K562 (cell line): ENCODE data around the gene KRTAP10-9. TPM values are rescaled to one million over a fixed set of nuclear protein-coding genes. Genes with fewer than 3 reads are reported as not detected.

Experiments used
- ATAC-seq: fragments of 200-7000 bp; cut with Tn5 transposase; 3 replicates; pipeline ENCODE4 v1.9.1; 2020; ENCODE audit warnings: moderate library complexity
- BruUV-seq: library from RNA; stranded (reverse); fragments of 400-500 nt; replicated peaks from 2 replicates; lab custom pipeline; 2021; lab: Mats Ljungman, UMichigan
- CTCF ChIA-PET: fragments of 300-600 bp; formaldehyde crosslinking; extraction: SDS; loops from one replicate; lab custom pipeline; 2021; ENCODE audit warnings: low intra/inter-chr PET ratio; lab: Yijun Ruan, JAX
- POLR2A ChIA-PET: fragments of 300-600, 350-650 bp; sonication (Branson Sonifier 250); formaldehyde crosslinking; extraction: SDS; loops from one replicate; lab custom pipeline; 2021; ENCODE audit warnings: antibody characterized with exemption, inconsistent platforms; lab: Yijun Ruan, JAX
- DNase-seq, 4 experiments: peaks; one replicate each; pipeline versions ENCODE4 v3.0.0 to v3.0.0-alpha.2; 2011 to 2018; ENCODE audit warnings: low spot score in 3 of 4, mixed read lengths in 3 of 4; ENCODE audit errors: extremely low read depth in 1 of 4
- FAIRE-seq: peaks from 2 replicates; lab custom pipeline; 2011; peaks lifted over from hg19 to GRCh38; lab: Jason Lieb, UNC
- H2AFZ ChIP-seq: 2 replicates; pipeline ENCODE4 v1.6.0; 2011; ENCODE audit warnings: low read depth, low read length, control low read depth, inconsistent platforms
- H3K27ac ChIP-seq: fragments of 200-600 bp; 3 replicates; pipeline ENCODE4 v1.8.0; 2011; ENCODE audit warnings: low read depth, mild to moderate bottlenecking, control low read depth, inconsistent platforms, low read length, moderate library complexity, mixed read lengths; ENCODE audit errors: extremely low read depth
- H3K27me3 ChIP-seq, 2 experiments: fragments of 300-600 bp in 1 of 2; 2 replicates in 1 of 2; 3 replicates in 1 of 2; pipeline versions ENCODE4 v1.6.0 to v1.8.0; 2011; ENCODE audit warnings: inconsistent platforms in 2 of 2, low read length in 2 of 2, mild to moderate bottlenecking in 1 of 2, mixed read lengths in 1 of 2, moderate library complexity in 1 of 2; ENCODE audit not compliant: control insufficient read depth in 2 of 2, insufficient read depth in 2 of 2
- H3K36me3 ChIP-seq: fragments of 300-600 bp; 3 replicates; pipeline ENCODE4 v1.8.0; 2011; ENCODE audit warnings: mild to moderate bottlenecking, low read length, inconsistent platforms; ENCODE audit not compliant: control insufficient read depth, insufficient read depth
- H3K4me1 ChIP-seq, 2 experiments: fragments of 200-600 bp in 1 of 2; replicated peaks in 1 of 2; 2 replicates in 1 of 2; 3 replicates in 1 of 2; pipeline versions ENCODE4 v1.5.1 to v1.8.0; 2011; ENCODE audit warnings: inconsistent platforms in 2 of 2, low read length in 2 of 2, mild to moderate bottlenecking in 1 of 2, mixed read lengths in 1 of 2, moderate library complexity in 1 of 2; ENCODE audit not compliant: control insufficient read depth in 2 of 2, insufficient read depth in 2 of 2
- H3K4me2 ChIP-seq: 2 replicates; pipeline ENCODE4 v1.6.1; 2011; ENCODE audit warnings: low read length, control low read depth, inconsistent platforms, mixed read lengths; ENCODE audit not compliant: insufficient read depth
- H3K4me3 ChIP-seq: fragments of 200-600 bp; sonication (generic), shearing (Covaris generic); 2 replicates; pipeline ENCODE4 v1.5.1; 2016; ENCODE audit warnings: control low read depth, inconsistent platforms
- H3K79me2 ChIP-seq: fragments of 200-600 bp; 3 replicates; pipeline ENCODE4 v1.8.0; 2011; ENCODE audit warnings: low read length, inconsistent platforms; ENCODE audit not compliant: control insufficient read depth, insufficient read depth
- H3K9ac ChIP-seq, 2 experiments: 2 replicates each; pipeline versions ENCODE4 v1.6.0 to v1.6.1; 2011; ENCODE audit warnings: low read depth in 2 of 2, low read length in 2 of 2, control low read depth in 1 of 2, inconsistent platforms in 1 of 2, mild to moderate bottlenecking in 1 of 2, mixed read lengths in 1 of 2; ENCODE audit not compliant: insufficient read depth in 1 of 2
- H3K9me1 ChIP-seq: one replicate; pipeline ENCODE4 v1.6.0; 2011; ENCODE audit warnings: inconsistent platforms, mild to moderate bottlenecking, low read length, moderate library complexity; ENCODE audit not compliant: control insufficient read depth, insufficient read depth
- H3K9me3 ChIP-seq: replicated peaks from 2 replicates; pipeline ENCODE4 v1.5.1; 2011; ENCODE audit warnings: low read depth, low read length, inconsistent platforms; ENCODE audit not compliant: control insufficient read depth, insufficient read depth
- H4K20me1 ChIP-seq: replicated peaks from 2 replicates; pipeline ENCODE4 v1.6.1; 2011; ENCODE audit warnings: low read length, inconsistent platforms, mixed read lengths; ENCODE audit not compliant: control insufficient read depth, insufficient read depth
- FOS ChIP-seq: IDR thresholded peaks from 3 replicates; pipeline ENCODE4 v1.6.1; 2011; ENCODE audit not compliant: insufficient read length; ENCODE audit errors: extremely low read depth
- HMGN3 ChIP-seq: IDR thresholded peaks from 2 replicates; pipeline ENCODE4 v1.6.1; 2011; ENCODE audit warnings: borderline replicate concordance, low read depth, mild to moderate bottlenecking, mixed read lengths, low read length; ENCODE audit not compliant: insufficient read length; ENCODE audit errors: extremely low read depth
- POLR3G ChIP-seq: IDR thresholded peaks from 2 replicates; pipeline ENCODE4 v1.6.1; 2011; ENCODE audit not compliant: insufficient read length, insufficient replicate concordance; ENCODE audit errors: extremely low read depth
- REST ChIP-seq, 2 experiments: fragments of 450-650 bp; formaldehyde crosslinking in 1 of 2; IDR thresholded peaks; 2 replicates each; pipeline versions ENCODE4 v1.4.0 to v1.6.1; 2014 to 2020; ENCODE audit warnings: mild to moderate bottlenecking in 2 of 2, borderline replicate concordance in 1 of 2, low read depth in 1 of 2
- ZFP30 ChIP-seq: fragments of 250-450 bp; sonication (Bioruptor Pico); IDR thresholded peaks from 2 replicates; pipeline ENCODE4 v1.8.0; 2022; ENCODE audit warnings: moderate library complexity, mild to moderate bottlenecking, inconsistent platforms, borderline replicate concordance
- WGBS: fragments of 100-300 bp; shearing (Covaris generic); methylation state at CpG from one replicate; pipeline ENCODE4 v1.1.6; 2016; ENCODE audit warnings: low coverage, mixed read lengths; ENCODE audit not compliant: insufficient coverage; ENCODE audit errors: missing lambda C conversion rate; 5-methylcytosine and 5-hydroxymethylcytosine counted together
- in situ Hi-C: fragments of 300-500 bp; cut with MboI; formaldehyde crosslinking; loops from 4 replicates; pipeline ENCODE4 v1.15.0; 2018; ENCODE audit warnings: inconsistent platforms, mixed read lengths
- intact Hi-C: fragments of 100-400 bp; cut with micrococcal nuclease; formaldehyde crosslinking; loops from 2 replicates; pipeline ENCODE4 v1.14.2; 2022
- polyA plus RNA-seq, 8 experiments: library from polyadenylated mRNA; depleted of rRNA in 4 of 8; stranded (reverse) in 5 of 8; unstranded in 3 of 8; fragments of >200 nt; fragmentation: Nextera tagmentation in 2 of 8; fragmentation: Illumina TruSeq in 1 of 8; extraction: Ambion mirVana in 2 of 8; extraction: Trizol in 1 of 8; gene quantifications; 2 replicates each; pipeline versions ENCODE4 v1.2.1 to v1.2.3, GENCODE V29; 2011 to 2014; ENCODE audit warnings: inconsistent platforms in 1 of 8, missing spikeins in 1 of 8
- total RNA-seq, 7 experiments: library from RNA; depleted of rRNA in 6 of 7; stranded (reverse); fragments of >200 nt in 6 of 7; fragmentation: Illumina TruSeq in 2 of 7; extraction: Trizol in 2 of 7; gene quantifications; 2 replicates each; pipeline versions ENCODE4 v1.2.1 to v1.2.3, GENCODE V29; 2011 to 2021; ENCODE audit warnings: low replicate concordance in 1 of 7

The KRTAP10-9 gene
- total and polyA plus RNA-seq, 9 of the 15 experiments (the other 6 are each of a cell fraction or from before 2014, with no cell fraction given) = not detected

GRCh38 chr21:44649521-44650100 is 22.7 kb downstream of the KRTAP10-9 start:
- ATAC-seq (no peak), FAIRE-seq (no peak), DNase-seq (no peak)
- Histone ChIP-seq H3K27ac (no peak overlapping the region), H4K20me1 (no peaks in the 10 kb centered on the region), H2AFZ (no peak overlapping the region), H3K27me3 (peaks cover 13 to 74% of the 10 kb centered on the region in 2 experiments; a peak in 4 of 5 replicates), H3K4me1 (peaks cover 0 to 6% of the 10 kb centered on the region in 2 experiments; a peak in 2 of 5 replicates), H3K36me3 (no peaks in the 10 kb centered on the region), H3K9ac (no peak overlapping the region; a peak in 1 of 4 replicates), H3K4me2 (no peak overlapping the region), H3K9me1 (no peaks in the 10 kb centered on the region), H3K9me3 (0 out of 2 replicates have a peak, but pooled peaks cover 3% of the 10 kb centered on the region), H3K79me2 (no peaks in the 10 kb centered on the region), H3K4me3 (no peak overlapping the region)
- WGBS = 2% methylated on average over 18 of the region's 18 CpGs
- TF ChIP-seq REST (IDR thresholded peaks at IDR 0.05; ENCODE audit: borderline replicate concordance) (no peak), REST (CRISPR knock-in tag; IDR thresholded peaks at IDR 0.05; ENCODE audit: low read depth) (no peak), HMGN3 (no peak), ZFP30 (CRISPR knock-in tag) (no peak), FOS (no peak), POLR3G (no peak)
- in situ Hi-C loops (no loop called here), intact Hi-C loops (no loop called here)
- POLR2A ChIA-PET = no interaction called here
- no TSS peak for BruUV-seq
- CTCF ChIA-PET = no interaction called here
